K562 (cell line): ENCODE measurements around the gene SSTR5. TPM values are rescaled to one million over a fixed set of nuclear protein-coding genes. Genes with fewer than 3 reads are reported as not detected.
A peak's percentile ranks its signal among the peaks of the same experiment; 100 is the strongest.

ENCODE experiments used
- ATAC-seq: fragments of 200-7000 bp; cut with Tn5 transposase; 3 replicates; pipeline ENCODE4 v1.9.1; 2020; ENCODE audit warnings: moderate library complexity
- BruUV-seq: library from RNA; stranded (reverse); fragments of 400-500 nt; replicated peaks from 2 replicates; lab custom pipeline; 2021; lab: Mats Ljungman, UMichigan
- CTCF ChIA-PET: fragments of 300-600 bp; formaldehyde crosslinking; extraction: SDS; loops from one replicate; lab custom pipeline; 2021; ENCODE audit warnings: low intra/inter-chr PET ratio; lab: Yijun Ruan, JAX
- POLR2A ChIA-PET: fragments of 300-600, 350-650 bp; sonication (Branson Sonifier 250); formaldehyde crosslinking; extraction: SDS; loops from one replicate; lab custom pipeline; 2021; ENCODE audit warnings: antibody characterized with exemption, inconsistent platforms; lab: Yijun Ruan, JAX
- DNase-seq, 4 experiments: peaks; one replicate each; pipeline versions ENCODE4 v3.0.0 to v3.0.0-alpha.2; 2011 to 2018; ENCODE audit warnings: low spot score in 3 of 4, mixed read lengths in 3 of 4; ENCODE audit errors: extremely low read depth in 1 of 4
- FAIRE-seq: peaks from 2 replicates; lab custom pipeline; 2011; peaks lifted over from hg19 to GRCh38; lab: Jason Lieb, UNC
- H2AFZ ChIP-seq: 2 replicates; pipeline ENCODE4 v1.6.0; 2011; ENCODE audit warnings: low read depth, low read length, control low read depth, inconsistent platforms
- H3K27ac ChIP-seq: fragments of 200-600 bp; 3 replicates; pipeline ENCODE4 v1.8.0; 2011; ENCODE audit warnings: low read depth, mild to moderate bottlenecking, control low read depth, inconsistent platforms, low read length, moderate library complexity, mixed read lengths; ENCODE audit errors: extremely low read depth
- H3K27me3 ChIP-seq, 2 experiments: fragments of 300-600 bp in 1 of 2; 2 replicates in 1 of 2; 3 replicates in 1 of 2; pipeline versions ENCODE4 v1.6.0 to v1.8.0; 2011; ENCODE audit warnings: inconsistent platforms in 2 of 2, low read length in 2 of 2, mild to moderate bottlenecking in 1 of 2, mixed read lengths in 1 of 2, moderate library complexity in 1 of 2; ENCODE audit not compliant: control insufficient read depth in 2 of 2, insufficient read depth in 2 of 2
- H3K36me3 ChIP-seq: fragments of 300-600 bp; 3 replicates; pipeline ENCODE4 v1.8.0; 2011; ENCODE audit warnings: mild to moderate bottlenecking, low read length, inconsistent platforms; ENCODE audit not compliant: control insufficient read depth, insufficient read depth
- H3K4me1 ChIP-seq, 2 experiments: fragments of 200-600 bp in 1 of 2; replicated peaks in 1 of 2; 2 replicates in 1 of 2; 3 replicates in 1 of 2; pipeline versions ENCODE4 v1.5.1 to v1.8.0; 2011; ENCODE audit warnings: inconsistent platforms in 2 of 2, low read length in 2 of 2, mild to moderate bottlenecking in 1 of 2, mixed read lengths in 1 of 2, moderate library complexity in 1 of 2; ENCODE audit not compliant: control insufficient read depth in 2 of 2, insufficient read depth in 2 of 2
- H3K4me2 ChIP-seq: 2 replicates; pipeline ENCODE4 v1.6.1; 2011; ENCODE audit warnings: low read length, control low read depth, inconsistent platforms, mixed read lengths; ENCODE audit not compliant: insufficient read depth
- H3K4me3 ChIP-seq: fragments of 200-600 bp; sonication (generic), shearing (Covaris generic); 2 replicates; pipeline ENCODE4 v1.5.1; 2016; ENCODE audit warnings: control low read depth, inconsistent platforms
- H3K79me2 ChIP-seq: fragments of 200-600 bp; 3 replicates; pipeline ENCODE4 v1.8.0; 2011; ENCODE audit warnings: low read length, inconsistent platforms; ENCODE audit not compliant: control insufficient read depth, insufficient read depth
- H3K9ac ChIP-seq, 2 experiments: 2 replicates each; pipeline versions ENCODE4 v1.6.0 to v1.6.1; 2011; ENCODE audit warnings: low read depth in 2 of 2, low read length in 2 of 2, control low read depth in 1 of 2, inconsistent platforms in 1 of 2, mild to moderate bottlenecking in 1 of 2, mixed read lengths in 1 of 2; ENCODE audit not compliant: insufficient read depth in 1 of 2
- H3K9me1 ChIP-seq: one replicate; pipeline ENCODE4 v1.6.0; 2011; ENCODE audit warnings: inconsistent platforms, mild to moderate bottlenecking, low read length, moderate library complexity; ENCODE audit not compliant: control insufficient read depth, insufficient read depth
- H3K9me3 ChIP-seq: replicated peaks from 2 replicates; pipeline ENCODE4 v1.5.1; 2011; ENCODE audit warnings: low read depth, low read length, inconsistent platforms; ENCODE audit not compliant: control insufficient read depth, insufficient read depth
- H4K20me1 ChIP-seq: replicated peaks from 2 replicates; pipeline ENCODE4 v1.6.1; 2011; ENCODE audit warnings: low read length, inconsistent platforms, mixed read lengths; ENCODE audit not compliant: control insufficient read depth, insufficient read depth
- C11orf30 ChIP-seq: fragments of 450-650 bp; IDR thresholded peaks from 2 replicates; pipeline ENCODE4 v1.6.1; 2016; ENCODE audit warnings: low read depth, mild to moderate bottlenecking
- CAMTA2 ChIP-seq: fragments of 250-450 bp; sonication (Bioruptor Pico); conservative IDR thresholded peaks from 2 replicates; pipeline ENCODE4 v1.5.1; 2022
- CHCHD3 ChIP-seq: fragments of 250-450 bp; sonication (Bioruptor Pico); IDR thresholded peaks from 2 replicates; pipeline ENCODE4 v2.1.2; 2022; ENCODE audit warnings: mild to moderate bottlenecking
- CHD2 ChIP-seq: IDR thresholded peaks from 2 replicates; pipeline ENCODE4 v1.6.1; 2011; ENCODE audit warnings: low read depth, low read length
- COPS2 ChIP-seq: fragments of 450-650 bp; conservative IDR thresholded peaks from 2 replicates; pipeline ENCODE4 v1.6.1; 2016; ENCODE audit warnings: mild to moderate bottlenecking, moderate library complexity
- GABPB2 ChIP-seq: fragments of 250-450 bp; sonication (Bioruptor Pico); conservative IDR thresholded peaks from 2 replicates; pipeline ENCODE4 v1.5.1; 2021; ENCODE audit warnings: mild to moderate bottlenecking
- GTF2E2 ChIP-seq: fragments of 200-800 bp; sonication (Bioruptor generic); IDR thresholded peaks from 2 replicates; pipeline ENCODE4 v1.6.1; 2016; ENCODE audit warnings: missing genetic modification characterization, missing compliant biosample characterization
- NFIC ChIP-seq: fragments of 450-650 bp; IDR thresholded peaks from 2 replicates; pipeline ENCODE4 v1.6.1; 2017; ENCODE audit warnings: mild to moderate bottlenecking, inconsistent platforms
- RBM25 ChIP-seq: fragments of 200-400 bp; formaldehyde crosslinking; IDR thresholded peaks from 2 replicates; pipeline ENCODE4 v1.6.1; 2018; ENCODE audit warnings: low read length, low read depth, moderate library complexity; ENCODE audit not compliant: severe bottlenecking
- SFPQ ChIP-seq: fragments of 200-400 bp; formaldehyde crosslinking; IDR thresholded peaks from 2 replicates; pipeline ENCODE4 v1.6.1; 2017; ENCODE audit warnings: mild to moderate bottlenecking, low read depth, low read length, moderate library complexity
- SRSF7 ChIP-seq: fragments of 200-400 bp; formaldehyde crosslinking; optimal IDR thresholded peaks from 2 replicates; pipeline ENCODE3; 2017; ENCODE audit warnings: mild to moderate bottlenecking, low read depth, low read length
- STAT5B ChIP-seq: fragments of 250-450 bp; sonication (Bioruptor Pico); IDR thresholded peaks from 2 replicates; pipeline ENCODE4 v1.8.0; 2021; ENCODE audit warnings: mild to moderate bottlenecking, inconsistent platforms
- ZNF232 ChIP-seq: sonication (generic); formaldehyde crosslinking; IDR thresholded peaks from 2 replicates; pipeline ENCODE4 v1.8.0; 2022; ENCODE audit warnings: mild to moderate bottlenecking, missing genetic modification reagents
- ZNF239 ChIP-seq: fragments of 250-450 bp; sonication (Bioruptor Pico); IDR thresholded peaks from 2 replicates; pipeline ENCODE4 v1.4.0; 2020; ENCODE audit warnings: mild to moderate bottlenecking
- ZNF583 ChIP-seq: fragments of 250-450 bp; sonication (Bioruptor Pico); IDR thresholded peaks from 2 replicates; pipeline ENCODE4 v1.4.0; 2020
- ZNF778 ChIP-seq: fragments of 450-650 bp; formaldehyde crosslinking; IDR thresholded peaks from 2 replicates; pipeline ENCODE4 v1.4.0; 2020; ENCODE audit warnings: mild to moderate bottlenecking, moderate library complexity
- ZSCAN29 ChIP-seq: fragments of 450-650 bp; IDR thresholded peaks from 2 replicates; pipeline ENCODE4 v1.6.1; 2017
- WGBS: fragments of 100-300 bp; shearing (Covaris generic); methylation state at CpG from one replicate; pipeline ENCODE4 v1.1.6; 2016; ENCODE audit warnings: low coverage, mixed read lengths; ENCODE audit not compliant: insufficient coverage; ENCODE audit errors: missing lambda C conversion rate; 5-methylcytosine and 5-hydroxymethylcytosine counted together
- in situ Hi-C: fragments of 300-500 bp; cut with MboI; formaldehyde crosslinking; loops from 4 replicates; pipeline ENCODE4 v1.15.0; 2018; ENCODE audit warnings: inconsistent platforms, mixed read lengths
- intact Hi-C: fragments of 100-400 bp; cut with micrococcal nuclease; formaldehyde crosslinking; loops from 2 replicates; pipeline ENCODE4 v1.14.2; 2022
- polyA plus RNA-seq, 8 experiments: library from polyadenylated mRNA; depleted of rRNA in 4 of 8; stranded (reverse) in 5 of 8; unstranded in 3 of 8; fragments of >200 nt; fragmentation: Nextera tagmentation in 2 of 8; fragmentation: Illumina TruSeq in 1 of 8; extraction: Ambion mirVana in 2 of 8; extraction: Trizol in 1 of 8; gene quantifications; 2 replicates each; pipeline versions ENCODE4 v1.2.1 to v1.2.3, GENCODE V29; 2011 to 2014; ENCODE audit warnings: inconsistent platforms in 1 of 8, missing spikeins in 1 of 8
- total RNA-seq, 7 experiments: library from RNA; depleted of rRNA in 6 of 7; stranded (reverse); fragments of >200 nt in 6 of 7; fragmentation: Illumina TruSeq in 2 of 7; extraction: Trizol in 2 of 7; gene quantifications; 2 replicates each; pipeline versions ENCODE4 v1.2.1 to v1.2.3, GENCODE V29; 2011 to 2021; ENCODE audit warnings: low replicate concordance in 1 of 7

SSTR5 gene
- total and polyA plus RNA-seq, 9 of the 15 experiments (the other 6 are each of a cell fraction or from before 2014, with no cell fraction given): not detected

GRCh38 chr16:1038932-1039331 lies 33.6 kb upstream of the SSTR5 start:
- Histone ChIP-seq H3K9me1 (no peaks in the 10 kb centered on the region), H2AFZ (no peak overlapping the region), H3K4me1 (peaks cover 0 to 29% of the 10 kb centered on the region in 2 experiments; a peak in 1 of 5 replicates), H3K9me3 (0 out of 2 replicates have a peak, but pooled peaks cover 2% of the 10 kb centered on the region), H3K9ac (no peak overlapping the region), H3K27ac (no peak overlapping the region), H3K79me2 (no peaks in the 10 kb centered on the region), H3K27me3 (peaks cover 7 to 38% of the 10 kb centered on the region in 2 experiments; a peak in 3 of 5 replicates), H3K36me3 (no peaks in the 10 kb centered on the region), H3K4me2 (no peak overlapping the region), H4K20me1 (peaks cover 10% of the 10 kb centered on the region; the same call in 1 of the 2 replicates), H3K4me3 (no peak overlapping the region)
- BruUV-seq: no TSS peak
- POLR2A ChIA-PET: interaction anchor here (0.5 to 0.6 kb wide), 2 partner anchors 9 to 164 kb away, joined by 3 to 4 read pairs; no protein-coding TSS in a partner anchor
- TF ChIP-seq CHD2: no peak
- no peak for TF ChIP-seq ZNF232 (CRISPR knock-in tag)
- no peak for TF ChIP-seq CAMTA2 (CRISPR knock-in tag)
- no peak for TF ChIP-seq C11orf30
- TF ChIP-seq RBM25: peak; percentile 56
- peak; percentile 99 for TF ChIP-seq ZNF239
- TF ChIP-seq GTF2E2 (tag): no peak
- DNase-seq (no peak), FAIRE-seq (no peak), ATAC-seq (no peak)
- 15% methylated on average over 9 of the region's 12 CpGs for WGBS
- intact Hi-C loops: no loop called here
- CTCF ChIA-PET: no interaction called here
- in situ Hi-C loops: no loop called here

GRCh38 chr16:1039762-1040161 lies 32.8 kb upstream of the SSTR5 start:
- CTCF ChIA-PET: no interaction called here
- Histone ChIP-seq H3K9me3 (0 out of 2 replicates have a peak, but pooled peaks cover 2% of the 10 kb centered on the region), H3K4me2 (no peak overlapping the region), H3K27ac (no peak overlapping the region), H3K27me3 (peaks cover 7 to 38% of the 10 kb centered on the region in 2 experiments; a peak in 3 of 5 replicates), H3K9me1 (no peaks in the 10 kb centered on the region), H3K4me1 (peaks cover 0 to 36% of the 10 kb centered on the region in 2 experiments; a peak in 2 of 5 replicates), H4K20me1 (peaks cover 10% of the 10 kb centered on the region; the same call in 1 of the 2 replicates), H3K4me3 (no peak overlapping the region), H3K9ac (no peak overlapping the region), H3K36me3 (no peaks in the 10 kb centered on the region), H3K79me2 (no peaks in the 10 kb centered on the region), H2AFZ (no peak overlapping the region)
- POLR2A ChIA-PET: no interaction called here
- in situ Hi-C loops (no loop called here), intact Hi-C loops (no loop called here)
- no peak for ATAC-seq
- WGBS: 13% methylated on average over 11 of the region's 11 CpGs
- DNase-seq: no peak
- no TSS peak for BruUV-seq
- TF ChIP-seq NFIC (no peak), SFPQ (no peak), SRSF7 (no peak), STAT5B (CRISPR knock-in tag) (no peak), ZNF583 (CRISPR knock-in tag) (no peak), ZSCAN29 (no peak), GABPB2 (CRISPR knock-in tag) (no peak), COPS2 (no peak), ZNF778 (CRISPR knock-in tag) (no peak), CHCHD3 (CRISPR knock-in tag) (no peak)
- FAIRE-seq: no peak
